ENCODE results near the gene RABGAP1L.

- TF ChIP-seq CTCF (conservative IDR thresholded peaks at IDR 0.05; ENCODE audit: low read depth, low read length) = no peak
- no peak for TF ChIP-seq POLR2A (IDR thresholded peaks at IDR 0.05; ENCODE audit: low read depth, low read length)
- TF ChIP-seq RFX5 (IDR thresholded peaks at IDR 0.05; ENCODE audit: low read depth, low read length) = no peak
- no peak for TF ChIP-seq RCOR1 (IDR thresholded peaks at IDR 0.05; ENCODE audit: insufficient replicate concordance, low read length)
- TF ChIP-seq CHD1 (IDR thresholded peaks at IDR 0.05; ENCODE audit: low read depth, low read length) = no peak
- no peak for TF ChIP-seq FOS (IDR thresholded peaks at IDR 0.05; ENCODE audit: low read depth, low read length)
Observed at GRCh38 chr1:174990382-174990999, 831.2 kb downstream of the RABGAP1L start.
